Tibial artery (tissue), 4 donors: ENCODE results near the gene DPP10.

Experiments
- DNase-seq, 2 donors: peaks; one replicate each; pipeline ENCODE4 v3.0.0-alpha.2; 2019
- H3K27ac ChIP-seq, 2 donors: fragments of 200-600 bp; sonication (generic) in 1 of 2; 1 replicate in 1 of 2; 2 replicates in 1 of 2; pipeline ENCODE4 v1.5.1; 2018 to 2019; ENCODE audit warnings: mild to moderate bottlenecking in 1 of 2
- H3K27me3 ChIP-seq, 2 donors: fragments of 200-600 bp; sonication (generic) in 1 of 2; one replicate each; pipeline versions ENCODE4 v1.5.1 to v1.6.0; 2016 to 2019
- H3K36me3 ChIP-seq, 3 donors: fragments of 200-600 bp; sonication (generic) in 2 of 3; one replicate each; pipeline ENCODE4 v1.5.1; 2016 to 2019; ENCODE audit warnings: mild to moderate bottlenecking in 2 of 3
- H3K4me1 ChIP-seq, 4 donors: fragments of 200-600 bp; sonication (generic) in 2 of 4; 1 replicate in 3 of 4; 2 replicates in 1 of 4; pipeline ENCODE4 v1.5.1; 2016 to 2019
- H3K4me3 ChIP-seq, 2 donors: fragments of 200-600 bp; sonication (generic) in 1 of 2; 1 replicate in 1 of 2; 2 replicates in 1 of 2; pipeline ENCODE4 v1.5.1; 2018 to 2019; ENCODE audit warnings: mild to moderate bottlenecking in 2 of 2
- H3K9me3 ChIP-seq, 3 donors: fragments of 200-600 bp; sonication (generic) in 1 of 3; one replicate each; pipeline ENCODE4 v1.5.1; 2016 to 2019
- intact Hi-C: fragments of 100-400 bp; cut with DNase I; formaldehyde crosslinking; loops from one replicate; pipeline ENCODE4 v1.15.0; 2023; ENCODE audit warnings: low total_unique reads
- TF ChIP-seq, protein P1 (sequence below), 2 experiments: fragments of 200-600 bp in 1 of 2; fragments of 450-650 bp in 1 of 2; IDR thresholded peaks; one replicate each; pipeline ENCODE4 v1.5.1; 2017 to 2019; ENCODE audit warnings: antibody characterized with exemption in 2 of 2, mild to moderate bottlenecking in 1 of 2, moderate library complexity in 1 of 2

DPP10 gene

DNA sequence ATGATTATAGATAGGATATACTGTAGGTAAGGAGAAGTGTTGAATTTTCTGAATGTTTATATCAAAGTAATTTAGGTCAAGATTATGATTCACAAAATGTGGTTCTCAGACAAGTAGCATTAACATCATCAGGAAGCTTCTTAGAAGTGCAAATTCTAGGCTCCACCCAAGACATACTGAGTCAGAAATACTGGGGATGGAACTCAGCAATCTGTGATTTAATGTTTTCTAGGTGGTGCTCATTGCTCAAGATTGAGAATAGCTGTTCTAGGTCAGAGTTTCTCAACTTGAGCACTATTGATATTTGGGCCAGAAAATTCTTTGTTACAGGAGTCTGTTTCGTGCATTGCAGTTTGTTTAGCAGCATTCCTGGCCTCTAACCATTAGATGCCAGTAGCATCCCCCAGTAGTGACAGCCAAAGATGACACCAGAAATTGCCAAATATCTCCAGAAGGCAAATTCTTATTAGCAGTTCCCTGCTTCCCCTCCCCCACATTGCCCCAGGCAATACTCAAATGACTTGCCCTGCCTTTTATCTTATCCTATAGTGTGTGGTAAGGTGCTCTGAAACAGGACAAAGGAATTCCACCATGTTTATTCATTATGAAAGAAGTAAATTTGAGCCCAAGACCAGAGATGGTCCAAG lies 1001.2 kb downstream of the DPP10 start:
- Histone ChIP-seq H3K27me3 (no peaks in the 10 kb centered on the region), H3K9me3 (no peaks in the 10 kb centered on the region), H3K4me1 (no peaks in the 10 kb centered on the region), H3K36me3 (no peaks in the 10 kb centered on the region), H3K27ac (no peak overlapping the region), H3K4me3 (no peak overlapping the region)
- intact Hi-C loops, result no loop called here
- TF ChIP-seq, protein P1, sequence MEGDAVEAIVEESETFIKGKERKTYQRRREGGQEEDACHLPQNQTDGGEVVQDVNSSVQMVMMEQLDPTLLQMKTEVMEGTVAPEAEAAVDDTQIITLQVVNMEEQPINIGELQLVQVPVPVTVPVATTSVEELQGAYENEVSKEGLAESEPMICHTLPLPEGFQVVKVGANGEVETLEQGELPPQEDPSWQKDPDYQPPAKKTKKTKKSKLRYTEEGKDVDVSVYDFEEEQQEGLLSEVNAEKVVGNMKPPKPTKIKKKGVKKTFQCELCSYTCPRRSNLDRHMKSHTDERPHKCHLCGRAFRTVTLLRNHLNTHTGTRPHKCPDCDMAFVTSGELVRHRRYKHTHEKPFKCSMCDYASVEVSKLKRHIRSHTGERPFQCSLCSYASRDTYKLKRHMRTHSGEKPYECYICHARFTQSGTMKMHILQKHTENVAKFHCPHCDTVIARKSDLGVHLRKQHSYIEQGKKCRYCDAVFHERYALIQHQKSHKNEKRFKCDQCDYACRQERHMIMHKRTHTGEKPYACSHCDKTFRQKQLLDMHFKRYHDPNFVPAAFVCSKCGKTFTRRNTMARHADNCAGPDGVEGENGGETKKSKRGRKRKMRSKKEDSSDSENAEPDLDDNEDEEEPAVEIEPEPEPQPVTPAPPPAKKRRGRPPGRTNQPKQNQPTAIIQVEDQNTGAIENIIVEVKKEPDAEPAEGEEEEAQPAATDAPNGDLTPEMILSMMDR (IDR thresholded peaks at IDR 0.05), result no peak
- no peak for DNase-seq

DNA sequence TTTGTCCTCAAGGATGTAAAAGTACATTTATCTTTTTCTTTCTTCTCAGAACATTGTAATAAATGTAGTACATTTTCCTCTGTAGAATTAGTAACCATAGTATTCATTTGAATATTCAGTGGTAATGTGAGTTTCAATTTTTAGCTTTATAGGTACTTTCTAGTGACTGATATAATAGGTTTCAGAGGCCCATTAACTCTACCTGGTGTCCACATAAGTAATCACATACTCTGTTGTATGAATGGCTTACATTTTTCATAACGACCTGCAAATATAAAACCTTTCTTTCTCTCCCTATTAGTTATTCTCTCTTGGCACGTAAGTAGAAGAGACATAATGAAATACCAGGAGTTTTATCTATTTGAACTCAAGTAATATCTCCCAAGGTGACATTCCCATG lies 1017.6 kb downstream of the DPP10 start:
- DNase-seq, result no peak
- intact Hi-C loops, result no loop called here
- H3K4me1 ChIP-seq, result no peaks in the 10 kb centered on the region

DNA sequence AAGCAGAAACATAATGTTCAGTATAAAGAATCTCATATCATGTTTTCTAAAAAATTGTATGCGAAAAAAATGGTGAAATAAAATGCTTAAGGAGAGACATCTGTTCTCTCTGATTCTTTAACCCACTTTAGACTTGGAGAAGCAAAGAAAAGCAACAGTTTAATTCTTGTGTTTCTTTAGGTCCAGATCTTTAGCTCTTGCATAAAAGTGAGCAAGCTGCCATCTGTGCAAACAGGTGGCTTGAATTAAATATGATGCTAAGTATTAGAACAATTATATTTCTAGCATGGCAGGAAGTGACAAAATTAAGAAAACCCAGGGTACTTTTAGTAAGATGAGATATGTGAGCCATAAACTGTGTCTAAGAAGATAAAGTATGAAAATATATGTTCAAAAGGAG lies 1038.3 kb downstream of the DPP10 start:
- DNase-seq, result no peak
- Histone ChIP-seq H3K27me3 (no peaks in the 10 kb centered on the region), H3K4me1 (no peaks in the 10 kb centered on the region), H3K4me3 (no peak overlapping the region), H3K27ac (no peak overlapping the region), H3K36me3 (no peaks in the 10 kb centered on the region), H3K9me3 (no peaks in the 10 kb centered on the region)
- intact Hi-C loops, result no loop called here
- TF ChIP-seq, protein P1 (IDR thresholded peaks at IDR 0.05), result no peak

More for the DNA sequence above, 1017.6 kb downstream of the DPP10 start:
- no peaks in the 10 kb centered on the region for H3K36me3 ChIP-seq
- TF ChIP-seq, protein P1 (IDR thresholded peaks at IDR 0.05), result no peak
- H3K9me3 ChIP-seq, result no peaks in the 10 kb centered on the region
- no peaks in the 10 kb centered on the region for H3K27me3 ChIP-seq
- no peak overlapping the region for H3K4me3 ChIP-seq
- no peak overlapping the region for H3K27ac ChIP-seq

DNA sequence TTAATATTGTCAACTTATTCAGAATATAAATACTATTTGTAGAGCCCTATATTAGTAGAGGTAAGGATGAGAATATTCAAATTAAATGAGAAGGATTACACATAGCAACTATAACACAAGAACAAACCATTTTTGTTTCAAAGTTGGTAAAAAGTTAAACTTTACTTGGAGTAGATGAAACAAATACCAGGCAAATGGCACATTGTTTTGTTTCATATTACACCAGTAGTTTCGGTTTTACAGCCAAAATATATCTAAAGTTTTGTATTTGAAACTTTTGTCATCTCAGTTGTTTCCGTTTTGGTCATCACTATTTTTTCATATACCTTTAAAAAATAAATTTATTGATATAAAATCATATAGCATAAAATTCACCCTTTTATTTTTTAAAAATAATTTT lies 1039.4 kb downstream of the DPP10 start:
- no peaks in the 10 kb centered on the region for H3K27me3 ChIP-seq
- no peaks in the 10 kb centered on the region for H3K36me3 ChIP-seq
- no peaks in the 10 kb centered on the region for H3K9me3 ChIP-seq
- H3K4me3 ChIP-seq, result no peak overlapping the region
- H3K27ac ChIP-seq, result no peak overlapping the region
- intact Hi-C loops, result no loop called here
- no peaks in the 10 kb centered on the region for H3K4me1 ChIP-seq
- no peak for DNase-seq
- TF ChIP-seq, protein P1 (IDR thresholded peaks at IDR 0.05), result no peak

DNA sequence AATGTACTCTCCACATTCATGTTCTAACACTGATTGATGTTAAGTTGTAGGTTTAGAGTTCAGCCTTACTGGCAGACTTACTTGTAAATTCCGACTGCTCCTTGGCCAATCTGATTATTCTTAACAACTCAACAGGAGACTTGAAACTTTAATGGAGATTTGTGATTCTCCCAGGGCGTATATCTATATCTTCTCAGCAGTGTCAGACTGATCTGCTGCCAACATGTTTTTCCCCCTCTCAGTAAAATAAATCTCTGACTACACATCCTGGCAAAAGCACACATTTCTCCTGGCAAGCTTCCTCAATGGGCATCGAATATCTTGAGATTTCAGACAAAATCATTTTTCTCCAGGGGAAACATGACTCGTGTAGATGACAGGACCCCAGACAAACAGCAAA lies 1041.2 kb downstream of the DPP10 start:
- H3K4me1 ChIP-seq, result no peaks in the 10 kb centered on the region
- no peaks in the 10 kb centered on the region for H3K36me3 ChIP-seq
- H3K27me3 ChIP-seq, result no peaks in the 10 kb centered on the region
- intact Hi-C loops, result no loop called here
- no peak for DNase-seq
- TF ChIP-seq, protein P1 (IDR thresholded peaks at IDR 0.05), result no peak
- H3K9me3 ChIP-seq, result no peaks in the 10 kb centered on the region
- H3K4me3 ChIP-seq, result no peak overlapping the region
- H3K27ac ChIP-seq, result no peak overlapping the region

DNA sequence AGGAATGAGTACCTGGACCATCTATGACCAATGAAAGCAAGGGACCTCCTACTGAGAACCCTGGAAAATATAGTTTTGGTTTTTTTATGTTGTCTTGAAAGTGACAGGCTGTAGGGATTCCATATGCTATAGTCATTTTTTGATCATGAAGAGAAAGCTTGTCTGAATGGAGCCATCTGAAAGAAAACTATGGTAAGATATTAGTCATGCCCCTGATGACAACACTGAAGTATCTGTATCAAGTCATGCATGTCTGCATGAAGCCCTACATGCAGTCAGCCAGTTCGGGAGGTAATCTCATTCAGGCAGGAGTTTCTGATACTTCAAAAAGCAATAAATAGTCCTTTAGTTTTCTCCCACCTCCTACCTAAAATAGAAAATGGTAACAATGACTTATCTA lies 1042.0 kb downstream of the DPP10 start:
- Histone ChIP-seq H3K4me3 (no peak overlapping the region), H3K4me1 (no peaks in the 10 kb centered on the region), H3K36me3 (no peaks in the 10 kb centered on the region), H3K27me3 (no peaks in the 10 kb centered on the region), H3K27ac (no peak overlapping the region), H3K9me3 (no peaks in the 10 kb centered on the region)
- no peak for DNase-seq
- intact Hi-C loops, result no loop called here
- TF ChIP-seq, protein P1 (IDR thresholded peaks at IDR 0.05), result no peak
